Ishikawa (cell line): ENCODE results near the gene PRSS35.
A peak's percentile ranks its signal among the peaks of the same experiment; 100 is the strongest.

Experiments
- CEBPB ChIP-seq: IDR thresholded peaks from 2 replicates; pipeline ENCODE4 v1.6.1; 2012
- CREB1 ChIP-seq: IDR thresholded peaks from 2 replicates; pipeline ENCODE4 v1.6.1; 2012; ENCODE audit warnings: low read depth
- EGR1 ChIP-seq: IDR thresholded peaks from 2 replicates; pipeline ENCODE4 v1.6.1; 2012
- EP300 ChIP-seq: IDR thresholded peaks from 2 replicates; pipeline ENCODE4 v1.6.1; 2012; ENCODE audit warnings: borderline replicate concordance
- FOXM1 ChIP-seq: IDR thresholded peaks from 2 replicates; pipeline ENCODE4 v1.6.1; 2012; ENCODE audit warnings: low read depth, borderline replicate concordance
- NFIC ChIP-seq: IDR thresholded peaks from 2 replicates; pipeline ENCODE4 v1.6.1; 2012
- RAD21 ChIP-seq: IDR thresholded peaks from 2 replicates; pipeline ENCODE4 v1.6.1; 2012; ENCODE audit warnings: low read depth
- TAF1 ChIP-seq: IDR thresholded peaks from 2 replicates; pipeline ENCODE4 v1.6.1; 2012; ENCODE audit warnings: low read depth, mild to moderate bottlenecking
- TCF12 ChIP-seq: IDR thresholded peaks from 2 replicates; pipeline ENCODE4 v1.6.1; 2012; ENCODE audit warnings: low read depth
- TEAD4 ChIP-seq: IDR thresholded peaks from 2 replicates; pipeline ENCODE4 v1.6.1; 2012
- USF1 ChIP-seq: IDR thresholded peaks from 2 replicates; pipeline ENCODE4 v1.6.1; 2012
- YY1 ChIP-seq: IDR thresholded peaks from 2 replicates; pipeline ENCODE4 v1.6.1; 2012; ENCODE audit warnings: low read depth
- ZBTB7A ChIP-seq: IDR thresholded peaks from 2 replicates; pipeline ENCODE4 v1.6.1; 2012; ENCODE audit warnings: low read depth
- TF ChIP-seq, protein P1 (sequence below): IDR thresholded peaks from 2 replicates; pipeline ENCODE4 v1.6.1; 2012; ENCODE audit warnings: low read depth, mild to moderate bottlenecking
- TF ChIP-seq, protein P2 (sequence below): IDR thresholded peaks from 2 replicates; pipeline ENCODE4 v1.6.1; 2012

PRSS35 gene, protein sequence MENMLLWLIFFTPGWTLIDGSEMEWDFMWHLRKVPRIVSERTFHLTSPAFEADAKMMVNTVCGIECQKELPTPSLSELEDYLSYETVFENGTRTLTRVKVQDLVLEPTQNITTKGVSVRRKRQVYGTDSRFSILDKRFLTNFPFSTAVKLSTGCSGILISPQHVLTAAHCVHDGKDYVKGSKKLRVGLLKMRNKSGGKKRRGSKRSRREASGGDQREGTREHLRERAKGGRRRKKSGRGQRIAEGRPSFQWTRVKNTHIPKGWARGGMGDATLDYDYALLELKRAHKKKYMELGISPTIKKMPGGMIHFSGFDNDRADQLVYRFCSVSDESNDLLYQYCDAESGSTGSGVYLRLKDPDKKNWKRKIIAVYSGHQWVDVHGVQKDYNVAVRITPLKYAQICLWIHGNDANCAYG

GRCh38 chr6:83511901-83512681, at the start of gene PRSS35:
PRSS35 (plus strand) TSS chr6:83512534; CDS start chr6:83523442, 10,908 bp downstream.
- TF ChIP-seq CREB1: no peak
- TF ChIP-seq TCF12: no peak
- 0 out of 2 replicates have a peak, but pooled peaks have one; percentile 13 for TF ChIP-seq RAD21
- no peak for TF ChIP-seq USF1

GRCh38 chr6:83463886-83464285, 48.4 kb upstream of the PRSS35 start:
- no peak for TF ChIP-seq YY1
- TF ChIP-seq TCF12: no peak
- TF ChIP-seq TEAD4: no peak
- TF ChIP-seq, protein P1, sequence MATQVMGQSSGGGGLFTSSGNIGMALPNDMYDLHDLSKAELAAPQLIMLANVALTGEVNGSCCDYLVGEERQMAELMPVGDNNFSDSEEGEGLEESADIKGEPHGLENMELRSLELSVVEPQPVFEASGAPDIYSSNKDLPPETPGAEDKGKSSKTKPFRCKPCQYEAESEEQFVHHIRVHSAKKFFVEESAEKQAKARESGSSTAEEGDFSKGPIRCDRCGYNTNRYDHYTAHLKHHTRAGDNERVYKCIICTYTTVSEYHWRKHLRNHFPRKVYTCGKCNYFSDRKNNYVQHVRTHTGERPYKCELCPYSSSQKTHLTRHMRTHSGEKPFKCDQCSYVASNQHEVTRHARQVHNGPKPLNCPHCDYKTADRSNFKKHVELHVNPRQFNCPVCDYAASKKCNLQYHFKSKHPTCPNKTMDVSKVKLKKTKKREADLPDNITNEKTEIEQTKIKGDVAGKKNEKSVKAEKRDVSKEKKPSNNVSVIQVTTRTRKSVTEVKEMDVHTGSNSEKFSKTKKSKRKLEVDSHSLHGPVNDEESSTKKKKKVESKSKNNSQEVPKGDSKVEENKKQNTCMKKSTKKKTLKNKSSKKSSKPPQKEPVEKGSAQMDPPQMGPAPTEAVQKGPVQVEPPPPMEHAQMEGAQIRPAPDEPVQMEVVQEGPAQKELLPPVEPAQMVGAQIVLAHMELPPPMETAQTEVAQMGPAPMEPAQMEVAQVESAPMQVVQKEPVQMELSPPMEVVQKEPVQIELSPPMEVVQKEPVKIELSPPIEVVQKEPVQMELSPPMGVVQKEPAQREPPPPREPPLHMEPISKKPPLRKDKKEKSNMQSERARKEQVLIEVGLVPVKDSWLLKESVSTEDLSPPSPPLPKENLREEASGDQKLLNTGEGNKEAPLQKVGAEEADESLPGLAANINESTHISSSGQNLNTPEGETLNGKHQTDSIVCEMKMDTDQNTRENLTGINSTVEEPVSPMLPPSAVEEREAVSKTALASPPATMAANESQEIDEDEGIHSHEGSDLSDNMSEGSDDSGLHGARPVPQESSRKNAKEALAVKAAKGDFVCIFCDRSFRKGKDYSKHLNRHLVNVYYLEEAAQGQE: no peak
- no peak for TF ChIP-seq ZBTB7A

GRCh38 chr6:83464381-83465140, 47.8 kb upstream of the PRSS35 start:
- TF ChIP-seq FOXM1: no peak
- no peak for TF ChIP-seq YY1
- TF ChIP-seq TAF1: no peak
- TF ChIP-seq RAD21: no peak
- no peak for TF ChIP-seq CREB1
- no peak for TF ChIP-seq NFIC
- TF ChIP-seq EP300: no peak
- no peak for TF ChIP-seq USF1
- TF ChIP-seq CEBPB: no peak
- TF ChIP-seq, protein P2, sequence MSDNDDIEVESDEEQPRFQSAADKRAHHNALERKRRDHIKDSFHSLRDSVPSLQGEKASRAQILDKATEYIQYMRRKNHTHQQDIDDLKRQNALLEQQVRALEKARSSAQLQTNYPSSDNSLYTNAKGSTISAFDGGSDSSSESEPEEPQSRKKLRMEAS: no peak

DNA sequence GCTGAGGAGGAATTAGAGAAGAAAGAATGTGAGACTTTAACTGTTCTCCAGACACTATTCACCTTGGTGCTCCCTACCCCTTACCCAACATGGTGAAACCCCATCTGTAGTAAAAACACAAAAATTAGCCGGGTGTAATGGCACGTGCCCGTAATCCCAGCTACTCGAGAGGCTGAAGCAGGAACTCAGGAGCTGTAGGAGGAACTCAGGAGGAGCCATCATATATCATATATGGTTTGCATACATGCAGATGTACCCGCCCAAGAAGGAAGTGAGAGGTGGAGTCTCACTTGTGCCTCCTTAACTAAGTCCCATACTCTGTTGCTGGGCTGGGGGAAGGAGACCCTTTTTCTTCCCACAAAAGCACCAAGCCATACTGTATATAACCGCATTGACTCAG, 46.0 kb upstream of the PRSS35 start:
- no peak for TF ChIP-seq TAF1
- TF ChIP-seq CREB1: no peak
- no peak for TF ChIP-seq FOXM1
- no peak for TF ChIP-seq EGR1

GRCh38 chr6:83467620-83468036, 44.7 kb upstream of the PRSS35 start:
- no peak for TF ChIP-seq FOXM1
- no peak for TF ChIP-seq EP300
- no peak for TF ChIP-seq EGR1
- no peak for TF ChIP-seq CREB1
- TF ChIP-seq TCF12: no peak
- TF ChIP-seq, protein P2: no peak
- TF ChIP-seq TAF1: no peak

GRCh38 chr6:83470001-83470400, 42.3 kb upstream of the PRSS35 start:
- no peak for TF ChIP-seq ZBTB7A
- TF ChIP-seq EGR1: no peak
- TF ChIP-seq TAF1: no peak
- no peak for TF ChIP-seq FOXM1
- TF ChIP-seq, protein P1: no peak
- no peak for TF ChIP-seq CREB1
- no peak for TF ChIP-seq TEAD4
- TF ChIP-seq CEBPB: no peak
- no peak for TF ChIP-seq EP300
- TF ChIP-seq RAD21: no peak
- no peak for TF ChIP-seq YY1
- no peak for TF ChIP-seq TCF12
- TF ChIP-seq, protein P2: no peak
